Measurements from ENCODE around the gene A3GALT2. TPM values are rescaled to one million over a fixed set of nuclear protein-coding genes. Genes with fewer than 3 reads are reported as not detected.
A peak's percentile ranks its signal among the peaks of the same experiment; 100 is the strongest.

Gene A3GALT2
- total and polyA plus RNA-seq, 8 donors = not detected

DNA sequence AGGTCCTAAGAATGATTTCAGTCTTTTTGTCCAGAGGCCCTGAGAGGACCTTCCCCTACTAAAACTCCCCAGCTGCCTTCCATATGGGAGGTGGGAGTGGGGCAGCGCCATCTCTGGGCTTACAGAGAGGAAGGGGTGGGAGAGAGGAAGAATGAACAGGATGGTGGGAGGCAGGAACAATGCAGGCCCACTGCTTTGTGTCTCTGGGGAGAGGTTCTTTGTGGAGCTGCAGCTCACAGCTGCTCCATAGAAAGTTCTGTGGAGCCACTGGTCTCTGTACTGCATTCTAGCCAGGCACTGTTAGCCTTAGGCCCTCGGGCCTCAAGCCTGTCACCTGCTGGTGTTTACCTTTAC, 43.6 kb upstream of the A3GALT2 start:
- H3K27ac ChIP-seq = peak overlapping the region; percentile 5 to 84 (median 76)
- WGBS, 5 donors = 24 to 54% (median 48%) methylated on average over 2 of the region's 2 CpGs
- intact Hi-C loops (cut with DNase I; ENCODE audit: low total_unique reads) = loop anchor here (10.0 kb wide), 1 partner anchor 100 kb away; no protein-coding TSS in a partner anchor
- H3K4me3 ChIP-seq = no peak overlapping the region
- no peaks in the 10 kb centered on the region for H3K9me3 ChIP-seq
- H3K36me3 ChIP-seq = peaks cover 0 to 20% (median 9%) of the 10 kb centered on the region in 4 donors
- peaks cover 28 to 68% (median 53%) of the 10 kb centered on the region in 4 donors for H3K4me1 ChIP-seq
- no peak for DNase-seq
- no peak for TF ChIP-seq POLR2A (IDR thresholded peaks at IDR 0.05)
- TF ChIP-seq, protein P1, sequence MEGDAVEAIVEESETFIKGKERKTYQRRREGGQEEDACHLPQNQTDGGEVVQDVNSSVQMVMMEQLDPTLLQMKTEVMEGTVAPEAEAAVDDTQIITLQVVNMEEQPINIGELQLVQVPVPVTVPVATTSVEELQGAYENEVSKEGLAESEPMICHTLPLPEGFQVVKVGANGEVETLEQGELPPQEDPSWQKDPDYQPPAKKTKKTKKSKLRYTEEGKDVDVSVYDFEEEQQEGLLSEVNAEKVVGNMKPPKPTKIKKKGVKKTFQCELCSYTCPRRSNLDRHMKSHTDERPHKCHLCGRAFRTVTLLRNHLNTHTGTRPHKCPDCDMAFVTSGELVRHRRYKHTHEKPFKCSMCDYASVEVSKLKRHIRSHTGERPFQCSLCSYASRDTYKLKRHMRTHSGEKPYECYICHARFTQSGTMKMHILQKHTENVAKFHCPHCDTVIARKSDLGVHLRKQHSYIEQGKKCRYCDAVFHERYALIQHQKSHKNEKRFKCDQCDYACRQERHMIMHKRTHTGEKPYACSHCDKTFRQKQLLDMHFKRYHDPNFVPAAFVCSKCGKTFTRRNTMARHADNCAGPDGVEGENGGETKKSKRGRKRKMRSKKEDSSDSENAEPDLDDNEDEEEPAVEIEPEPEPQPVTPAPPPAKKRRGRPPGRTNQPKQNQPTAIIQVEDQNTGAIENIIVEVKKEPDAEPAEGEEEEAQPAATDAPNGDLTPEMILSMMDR (IDR thresholded peaks at IDR 0.05) = no peak
- no peak for TF ChIP-seq POLR2AphosphoS5 (IDR thresholded peaks at IDR 0.05)
- no peak for TF ChIP-seq EP300 (IDR thresholded peaks at IDR 0.05)
- no peaks in the 10 kb centered on the region for H3K27me3 ChIP-seq

GRCh38 chr1:33363470-33363861, 42.6 kb upstream of the A3GALT2 start:
- Histone ChIP-seq H3K27me3 (no peaks in the 10 kb centered on the region), H3K4me3 (no peak overlapping the region), H3K27ac (peak overlapping the region; percentile 25 to 84 (median 76)), H3K36me3 (peaks cover 0 to 11% (median 3%) of the 10 kb centered on the region in 4 donors), H3K4me1 (peaks cover 28 to 68% (median 53%) of the 10 kb centered on the region in 4 donors), H3K9me3 (no peaks in the 10 kb centered on the region)
- intact Hi-C loops (cut with DNase I; ENCODE audit: low total_unique reads) = loop anchor here (10.0 kb wide), 1 partner anchor 101 kb away; no protein-coding TSS in a partner anchor
- 38 to 59% (median 54%) methylated on average over 4 to 5 of the region's 5 CpGs for WGBS, 5 donors
- TF ChIP-seq, protein P1 (IDR thresholded peaks at IDR 0.05) = no peak
- TF ChIP-seq EP300 (IDR thresholded peaks at IDR 0.05) (no peak), POLR2AphosphoS5 (IDR thresholded peaks at IDR 0.05) (no peak), POLR2A (IDR thresholded peaks at IDR 0.05) (no peak)
- DNase-seq = peak in 1 of 2 donors; percentile 64

DNA sequence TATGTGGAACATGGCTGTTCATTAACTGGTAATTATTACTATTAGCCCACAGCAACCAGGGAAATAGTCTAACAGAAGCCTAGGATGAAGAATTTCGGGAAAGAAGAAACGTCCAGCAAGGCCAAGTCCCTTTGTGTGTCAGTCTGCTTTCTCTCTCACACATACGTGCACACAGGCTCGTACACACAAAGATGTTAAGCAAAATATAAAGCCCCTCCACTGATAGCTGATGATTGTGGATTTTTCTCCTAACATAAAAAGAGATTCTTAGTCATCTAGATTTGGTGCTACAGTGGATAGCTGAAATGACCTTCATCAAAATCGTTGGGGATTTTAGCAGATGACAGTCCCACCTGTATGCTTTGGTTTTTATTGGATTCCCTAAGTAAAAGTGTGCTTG, 42.1 kb upstream of the A3GALT2 start:
- DNase-seq = no peak
- intact Hi-C loops (cut with DNase I; ENCODE audit: low total_unique reads) = loop anchor here (10.0 kb wide), 1 partner anchor 102 kb away; no protein-coding TSS in a partner anchor
- Histone ChIP-seq H3K36me3 (peaks cover 0 to 8% (median 1%) of the 10 kb centered on the region in 4 donors), H3K9me3 (no peaks in the 10 kb centered on the region), H3K27ac (peak overlapping the region in 4 of 5 donors; percentile 25 to 84 (median 76)), H3K4me3 (no peak overlapping the region), H3K27me3 (no peaks in the 10 kb centered on the region), H3K4me1 (peaks cover 28 to 64% (median 52%) of the 10 kb centered on the region in 4 donors)
- no peak for TF ChIP-seq POLR2A (IDR thresholded peaks at IDR 0.05)
- no peak for TF ChIP-seq POLR2AphosphoS5 (IDR thresholded peaks at IDR 0.05)
- 59 to 74% (median 65%) methylated on average over 5 of the region's 5 CpGs for WGBS, 5 donors

DNA sequence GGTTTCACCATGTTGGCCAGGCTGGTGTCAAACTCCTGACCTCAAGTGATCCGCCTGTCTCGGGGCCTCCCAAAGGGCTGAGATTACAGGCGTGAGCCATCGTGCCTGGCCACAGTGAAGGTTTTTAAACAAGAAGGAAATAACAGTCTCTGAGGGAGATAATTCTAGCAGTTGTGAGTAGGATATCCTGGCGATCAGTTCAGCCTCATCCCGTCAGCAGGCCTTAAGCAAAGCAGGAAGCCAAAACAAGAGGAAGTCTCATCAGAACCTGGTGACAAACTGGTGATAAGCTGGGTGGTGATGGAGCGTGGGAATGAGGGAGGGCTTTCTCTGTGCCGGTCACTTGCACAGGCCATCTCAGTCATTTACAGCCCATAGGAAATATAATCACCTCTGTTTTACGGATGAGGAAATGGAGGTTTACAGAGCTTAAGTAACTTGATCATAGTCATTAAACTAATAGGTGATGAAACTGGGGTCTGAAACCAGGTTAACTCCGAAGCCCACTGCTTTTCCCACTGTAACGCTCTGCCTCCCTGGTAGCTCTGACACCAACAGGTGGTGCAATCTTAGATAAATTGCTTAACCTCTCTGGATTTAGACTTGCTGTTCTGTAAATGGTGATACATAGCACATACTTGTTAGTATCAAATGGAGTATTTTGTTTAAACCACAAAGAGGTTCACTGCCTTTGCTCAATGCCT, 40.8 kb upstream of the A3GALT2 start:
- H3K9me3 ChIP-seq = no peaks in the 10 kb centered on the region
- peaks cover 19 to 50% (median 39%) of the 10 kb centered on the region in 4 donors for H3K4me1 ChIP-seq
- DNase-seq = peak in 1 of 2 donors; percentile 49
- peaks cover 0 to 9% (median under 1%) of the 10 kb centered on the region in 4 donors for H3K36me3 ChIP-seq
- intact Hi-C loops (cut with DNase I; ENCODE audit: low total_unique reads) = loop anchor here (10.0 kb wide), 1 partner anchor 103 kb away; no protein-coding TSS in a partner anchor
- no peaks in the 10 kb centered on the region for H3K27me3 ChIP-seq
- no peak overlapping the region for H3K4me3 ChIP-seq
- peak overlapping the region in 2 of 5 donors; percentile 20 to 32 for H3K27ac ChIP-seq
- 66 to 82% (median 77%) methylated on average over 11 of the region's 11 CpGs for WGBS, 5 donors
- TF ChIP-seq POLR2A (IDR thresholded peaks at IDR 0.05) (no peak), POLR2AphosphoS5 (IDR thresholded peaks at IDR 0.05) (no peak), EP300 (IDR thresholded peaks at IDR 0.05) (no peak)
- TF ChIP-seq, protein P1 (IDR thresholded peaks at IDR 0.05) = no peak

All from stomach (tissue), 9 donors.